ENCODE measurements around the gene CDH2.

CDH2 gene

GRCh38 chr18:28078298-28078697, 98.6 kb downstream of the CDH2 start:
- H3K9me3 ChIP-seq, result no peaks in the 10 kb centered on the region
- no peaks in the 10 kb centered on the region for H3K36me3 ChIP-seq
- no peak overlapping the region for H3K4me3 ChIP-seq (ENCODE audit: low read depth, low read length)
- no peak for DNase-seq
- no peaks in the 10 kb centered on the region for H3K27me3 ChIP-seq
- no peak for TF ChIP-seq CTCF (IDR thresholded peaks at IDR 0.05; ENCODE audit: low read depth, low read length)
- H3K4me1 ChIP-seq, result peaks cover 8% of the 10 kb centered on the region

- H3K27me3 ChIP-seq, result no peaks in the 10 kb centered on the region
- no peaks in the 10 kb centered on the region for H3K4me1 ChIP-seq
- H3K4me3 ChIP-seq (ENCODE audit: low read depth, low read length), result no peak overlapping the region
- no peaks in the 10 kb centered on the region for H3K36me3 ChIP-seq
- no peaks in the 10 kb centered on the region for H3K9me3 ChIP-seq
- DNase-seq, result no peak
- no peak for TF ChIP-seq CTCF (IDR thresholded peaks at IDR 0.05; ENCODE audit: low read depth, low read length)
Observed at GRCh38 chr18:28075501-28075900, 101.4 kb downstream of the CDH2 start.

GRCh38 chr18:28074076-28074475, 102.9 kb downstream of the CDH2 start:
- Histone ChIP-seq H3K27me3 (no peaks in the 10 kb centered on the region), H3K36me3 (no peaks in the 10 kb centered on the region), H3K4me3 (ENCODE audit: low read depth, low read length) (no peak overlapping the region), H3K9me3 (no peaks in the 10 kb centered on the region), H3K4me1 (no peaks in the 10 kb centered on the region)
- no peak for DNase-seq
- no peak for TF ChIP-seq CTCF (IDR thresholded peaks at IDR 0.05; ENCODE audit: low read depth, low read length)

- H3K36me3 ChIP-seq, result no peaks in the 10 kb centered on the region
- no peaks in the 10 kb centered on the region for H3K4me1 ChIP-seq
- H3K27me3 ChIP-seq, result no peaks in the 10 kb centered on the region
- no peak for TF ChIP-seq CTCF (IDR thresholded peaks at IDR 0.05; ENCODE audit: low read depth, low read length)
- H3K4me3 ChIP-seq (ENCODE audit: low read depth, low read length), result no peak overlapping the region
- no peak for DNase-seq
- H3K9me3 ChIP-seq, result no peaks in the 10 kb centered on the region
Observed at GRCh38 chr18:28073658-28074057, 103.3 kb downstream of the CDH2 start.

GRCh38 chr18:28071199-28071598, 105.7 kb downstream of the CDH2 start:
- Histone ChIP-seq H3K27me3 (no peaks in the 10 kb centered on the region), H3K4me3 (ENCODE audit: low read depth, low read length) (no peak overlapping the region), H3K9me3 (no peaks in the 10 kb centered on the region), H3K4me1 (no peaks in the 10 kb centered on the region), H3K36me3 (no peaks in the 10 kb centered on the region)
- no peak for TF ChIP-seq CTCF (IDR thresholded peaks at IDR 0.05; ENCODE audit: low read depth, low read length)
- DNase-seq, result no peak

- H3K27me3 ChIP-seq, result no peaks in the 10 kb centered on the region
- no peak for TF ChIP-seq CTCF (IDR thresholded peaks at IDR 0.05; ENCODE audit: low read depth, low read length)
- H3K4me1 ChIP-seq, result no peaks in the 10 kb centered on the region
- no peak for DNase-seq
- H3K9me3 ChIP-seq, result no peaks in the 10 kb centered on the region
- no peak overlapping the region for H3K4me3 ChIP-seq (ENCODE audit: low read depth, low read length)
- no peaks in the 10 kb centered on the region for H3K36me3 ChIP-seq
Observed at GRCh38 chr18:28068207-28068606, 108.7 kb downstream of the CDH2 start.
